Globus pallidus (tissue), 1 donor: ENCODE data around the gene USP21.
A peak's percentile ranks its signal among the peaks of the same experiment; 100 is the strongest.

Experiments used
- DNase-seq: peaks from one replicate; pipeline ENCODE4 v3.0.0-alpha.2; 2015; ENCODE audit warnings: low spot score

USP21 gene

GRCh38 chr1:161171191-161171590 lies 11.9 kb downstream of the USP21 start:
- no peak for DNase-seq

DNA sequence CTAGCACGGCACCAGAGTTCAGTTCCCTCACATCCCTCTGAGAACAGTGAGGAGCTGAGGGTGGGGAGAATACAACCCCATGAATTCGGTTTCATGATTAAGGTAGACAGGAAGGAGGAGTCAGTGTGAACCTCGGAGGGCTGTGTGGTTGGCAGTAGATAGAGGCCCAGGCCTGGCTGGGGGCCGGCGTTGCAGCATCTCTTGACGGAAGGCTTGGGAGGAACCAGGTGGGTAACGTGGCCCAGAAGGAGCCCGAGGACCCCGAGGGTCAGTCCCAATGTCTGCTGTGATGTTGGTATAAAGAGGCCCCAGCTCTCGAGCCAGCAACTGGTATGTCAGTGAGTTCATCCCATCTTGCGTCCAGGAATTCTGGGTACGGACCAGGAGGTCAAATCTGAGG lies 12.4 kb downstream of the USP21 start:
- DNase-seq: no peak

GRCh38 chr1:161172349-161172748 lies 13.0 kb downstream of the USP21 start:
- DNase-seq: no peak

DNA sequence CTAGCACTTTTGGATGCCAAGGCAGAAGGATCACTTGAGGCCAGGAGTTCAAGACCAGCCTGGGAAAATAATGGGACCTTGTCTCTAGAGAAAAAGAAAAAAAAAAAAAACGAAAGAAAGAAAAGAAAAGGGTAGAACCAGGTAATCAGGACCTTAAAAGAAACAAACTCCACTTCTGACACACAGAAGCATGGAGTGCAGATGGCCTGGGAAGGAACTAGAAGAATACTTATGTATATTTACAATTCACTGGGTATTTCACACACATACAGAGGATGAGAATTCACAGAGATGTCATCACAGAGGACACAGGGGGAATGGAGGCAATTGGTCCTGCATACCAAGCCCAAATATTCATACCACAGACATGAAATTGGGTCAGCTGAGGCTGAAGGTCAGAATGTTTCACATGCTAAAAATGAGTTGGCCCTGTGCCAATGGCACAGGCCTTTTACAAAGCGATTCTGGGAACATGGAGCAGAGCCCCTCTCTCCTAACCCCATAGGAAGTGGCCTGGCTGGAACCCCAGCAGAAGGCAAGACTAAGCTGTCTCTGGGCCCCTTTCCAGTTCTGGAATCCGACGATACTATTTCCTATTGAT lies 13.6 kb downstream of the USP21 start:
- DNase-seq: no peak

GRCh38 chr1:161173711-161174110 lies 14.4 kb downstream of the USP21 start:
- DNase-seq: no peak

DNA sequence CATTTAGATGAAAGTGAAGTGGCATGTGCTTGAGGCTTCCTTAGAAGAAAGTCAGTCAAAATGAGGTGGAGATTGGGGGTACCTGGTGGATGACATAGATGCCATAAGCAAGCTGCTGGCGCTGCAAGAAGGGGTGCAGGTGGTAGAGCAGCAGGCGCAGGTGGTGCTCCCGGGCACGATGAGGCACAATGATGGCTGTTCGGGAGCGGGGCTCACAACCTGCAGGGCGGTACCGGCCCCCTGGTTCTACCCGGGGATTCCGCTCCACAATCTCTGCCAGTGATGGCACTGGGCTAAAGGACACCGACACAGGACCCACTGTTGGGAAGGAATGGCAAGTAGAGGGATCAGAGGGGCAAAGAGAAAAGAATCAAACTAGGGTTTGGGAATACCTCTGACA lies 15.6 kb downstream of the USP21 start:
- no peak for DNase-seq

DNA sequence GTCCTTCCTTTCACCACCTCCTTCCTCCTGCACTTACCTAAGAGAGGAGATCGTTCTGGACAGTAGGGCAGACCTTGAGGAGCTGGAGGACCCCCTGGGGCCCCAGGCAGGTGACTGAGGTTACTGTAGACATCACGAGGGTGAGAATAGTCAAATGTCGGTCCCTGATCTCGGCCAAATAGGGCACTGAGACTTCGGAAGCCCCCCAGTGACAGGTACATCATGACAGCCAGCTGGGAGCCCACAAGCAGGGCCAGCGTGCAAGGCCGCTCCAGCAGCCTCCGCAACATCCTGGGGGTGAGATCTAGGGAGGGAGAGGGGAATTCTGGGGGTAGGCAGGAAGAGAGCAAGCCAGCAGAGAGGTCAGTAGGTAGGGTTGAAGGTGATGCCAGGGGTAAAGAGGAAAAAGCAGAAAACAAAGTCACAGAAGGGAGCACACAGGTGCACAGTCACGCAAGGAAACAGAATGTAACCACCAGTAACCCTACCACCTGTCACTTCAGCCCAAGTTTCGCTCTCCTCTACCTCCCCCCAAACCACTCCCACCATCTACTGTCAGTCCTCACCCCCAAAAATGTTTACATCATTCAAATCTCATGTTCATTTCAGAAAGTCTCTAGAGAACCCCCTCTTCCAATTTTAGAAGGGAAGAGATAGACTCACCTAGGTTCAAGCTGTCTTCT lies 16.6 kb downstream of the USP21 start:
- no peak for DNase-seq

- DNase-seq: no peak
These were observed 17.3 kb downstream of the USP21 start for GRCh38 chr1:161176468-161177111.

DNA sequence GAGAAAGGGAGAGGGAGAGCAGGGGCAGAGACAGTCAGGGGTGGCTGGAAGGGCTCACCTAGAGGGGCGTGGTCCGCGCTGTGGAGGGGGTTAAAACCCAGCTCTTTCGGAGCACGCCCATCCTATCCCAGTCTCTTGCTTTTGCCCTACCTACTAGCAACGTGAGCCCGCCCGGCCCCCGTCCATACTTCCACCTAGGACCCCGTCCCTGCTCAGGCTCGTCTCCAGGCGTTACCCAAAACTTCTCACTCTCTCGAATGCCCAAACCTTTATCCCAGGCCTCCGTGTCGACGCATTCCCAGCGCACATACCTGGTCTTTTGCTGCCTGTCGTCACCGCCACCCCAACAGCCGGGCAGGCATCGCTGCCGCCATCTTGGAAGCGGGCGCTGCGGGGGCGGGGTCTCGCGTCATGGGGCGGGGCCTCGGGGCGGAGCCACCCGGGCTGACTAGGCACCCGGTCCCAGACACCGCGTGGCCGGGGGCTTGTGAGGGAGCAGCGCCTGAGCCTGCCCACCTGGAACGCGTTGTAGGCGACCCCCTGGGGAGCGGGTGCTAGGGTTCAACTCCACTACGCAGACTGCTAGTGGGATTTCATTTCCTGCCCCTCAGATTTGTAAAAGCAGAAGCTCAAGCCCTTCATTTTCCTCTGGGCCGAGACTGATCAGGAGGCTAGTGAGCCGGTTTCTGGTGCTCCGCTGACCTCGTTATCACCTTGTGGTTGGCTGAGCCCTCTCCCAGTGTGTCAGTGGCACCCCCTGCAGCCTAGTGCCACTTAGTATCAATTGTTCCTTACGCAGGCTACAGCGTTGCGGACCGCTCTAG lies 18.0 kb downstream of the USP21 start, which contains the start of gene B4GALT3:
Gene B4GALT3 (minus strand): TSS at position 396 of the 824 bp plus-strand sequence. CDS start 1,447 bp downstream, outside the sequence.
- peak; percentile 85 for DNase-seq

DNA sequence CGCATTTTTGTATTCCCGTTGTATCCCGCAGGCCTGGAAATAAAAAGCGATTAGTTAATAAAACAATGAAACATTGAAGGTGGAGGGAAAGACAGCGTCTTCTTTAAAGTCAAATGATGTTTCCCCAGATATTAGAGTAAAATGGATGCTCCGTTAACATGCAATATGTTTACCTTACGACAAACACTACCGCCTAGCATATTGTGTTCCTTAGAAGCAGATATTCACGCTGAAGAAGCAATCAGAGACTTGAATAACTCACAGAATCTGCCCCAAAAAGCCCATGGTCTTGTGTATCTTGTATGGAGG lies 18.6 kb downstream of the USP21 start:
- DNase-seq: no peak

GRCh38 chr1:161179698-161180097 lies 20.4 kb downstream of the USP21 start:
- no peak for DNase-seq

GRCh38 chr1:161180639-161181038 lies 21.3 kb downstream of the USP21 start:
- no peak for DNase-seq

DNA sequence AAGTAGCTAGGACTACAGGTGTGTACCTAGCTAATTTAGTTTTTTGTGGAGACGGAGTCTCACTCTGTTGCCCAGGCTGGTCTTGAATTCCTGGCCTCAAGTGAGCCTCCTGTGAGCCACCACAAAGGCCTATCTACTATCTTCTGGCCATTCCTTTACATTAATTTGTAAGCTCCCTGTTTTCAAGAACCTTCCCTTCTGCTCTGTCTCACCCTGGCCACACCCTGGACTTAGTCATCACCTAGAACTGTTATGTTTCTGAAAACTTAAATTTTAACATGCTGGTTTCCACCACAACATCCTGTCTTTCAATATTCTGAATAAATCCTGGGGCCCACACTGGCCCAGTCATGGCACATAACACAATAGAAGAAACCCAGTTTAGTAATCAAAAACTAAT lies 22.9 kb downstream of the USP21 start:
- DNase-seq: no peak

DNA sequence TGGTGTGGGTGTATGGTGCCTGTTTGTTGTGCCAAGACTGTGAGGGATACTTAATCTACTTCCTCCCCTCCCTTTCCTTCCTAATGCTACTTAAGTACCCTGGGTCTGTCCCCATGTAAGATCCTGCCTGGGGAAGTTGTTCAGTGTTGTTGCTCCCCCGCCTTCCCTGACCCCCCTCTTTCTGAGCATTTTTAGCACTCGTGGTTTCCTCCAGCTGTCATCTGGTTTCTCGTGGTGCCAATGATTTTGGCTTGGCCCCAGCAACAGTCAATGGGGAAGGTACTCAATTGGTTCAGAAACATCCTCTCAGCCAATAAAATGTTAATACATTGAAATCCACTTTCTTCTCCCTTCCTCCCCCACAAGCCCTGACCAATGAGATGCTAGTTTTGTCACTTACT lies 26.0 kb downstream of the USP21 start:
- DNase-seq: peak; percentile 77

- DNase-seq: no peak
These were observed 26.5 kb downstream of the USP21 start for GRCh38 chr1:161185732-161186311.

DNA sequence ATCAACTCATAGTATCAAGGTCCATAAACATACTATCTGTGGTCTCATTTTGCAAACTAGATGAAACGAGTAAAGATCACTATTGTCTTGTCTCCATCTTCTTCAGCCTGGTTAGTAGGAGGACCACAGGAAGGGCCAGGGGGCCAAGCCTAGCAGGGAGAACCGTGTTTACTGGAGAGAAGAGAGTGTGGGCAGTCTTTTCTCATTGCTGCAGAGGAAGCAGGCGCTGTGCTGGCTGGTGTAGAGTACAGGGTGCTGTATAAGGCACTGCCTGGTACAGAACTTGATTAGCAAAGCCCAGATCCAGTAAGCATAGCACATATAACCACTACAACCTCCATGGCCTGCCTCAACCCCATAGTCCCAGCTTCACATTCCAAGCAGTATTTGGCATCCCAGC lies 28.0 kb downstream of the USP21 start:
- DNase-seq: no peak

GRCh38 chr1:161188381-161188780 lies 29.1 kb downstream of the USP21 start:
- DNase-seq: no peak

GRCh38 chr1:161189036-161189435 lies 29.7 kb downstream of the USP21 start:
- DNase-seq: no peak

- DNase-seq: no peak
These were observed 31.7 kb downstream of the USP21 start for GRCh38 chr1:161190962-161191521.

DNA sequence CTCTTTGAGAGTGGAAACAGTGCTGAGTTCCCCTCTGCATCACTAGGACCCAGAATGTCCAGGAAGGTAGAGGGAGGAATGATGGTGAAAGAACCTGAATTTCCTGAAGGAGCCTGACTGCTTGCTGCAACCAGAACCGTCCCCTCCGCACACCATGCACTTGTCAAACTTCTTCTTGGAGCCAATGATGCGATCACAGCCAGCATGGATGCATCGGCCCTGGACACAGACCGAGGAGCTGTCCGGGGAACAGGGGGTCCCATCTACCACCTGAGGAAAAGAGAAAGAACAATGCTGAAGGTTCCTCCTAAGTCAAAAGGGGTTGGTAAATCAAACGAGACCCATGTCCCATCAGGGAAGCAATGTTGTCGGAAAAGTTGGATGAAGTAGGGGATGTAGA lies 32.7 kb downstream of the USP21 start:
- DNase-seq: no peak

DNA sequence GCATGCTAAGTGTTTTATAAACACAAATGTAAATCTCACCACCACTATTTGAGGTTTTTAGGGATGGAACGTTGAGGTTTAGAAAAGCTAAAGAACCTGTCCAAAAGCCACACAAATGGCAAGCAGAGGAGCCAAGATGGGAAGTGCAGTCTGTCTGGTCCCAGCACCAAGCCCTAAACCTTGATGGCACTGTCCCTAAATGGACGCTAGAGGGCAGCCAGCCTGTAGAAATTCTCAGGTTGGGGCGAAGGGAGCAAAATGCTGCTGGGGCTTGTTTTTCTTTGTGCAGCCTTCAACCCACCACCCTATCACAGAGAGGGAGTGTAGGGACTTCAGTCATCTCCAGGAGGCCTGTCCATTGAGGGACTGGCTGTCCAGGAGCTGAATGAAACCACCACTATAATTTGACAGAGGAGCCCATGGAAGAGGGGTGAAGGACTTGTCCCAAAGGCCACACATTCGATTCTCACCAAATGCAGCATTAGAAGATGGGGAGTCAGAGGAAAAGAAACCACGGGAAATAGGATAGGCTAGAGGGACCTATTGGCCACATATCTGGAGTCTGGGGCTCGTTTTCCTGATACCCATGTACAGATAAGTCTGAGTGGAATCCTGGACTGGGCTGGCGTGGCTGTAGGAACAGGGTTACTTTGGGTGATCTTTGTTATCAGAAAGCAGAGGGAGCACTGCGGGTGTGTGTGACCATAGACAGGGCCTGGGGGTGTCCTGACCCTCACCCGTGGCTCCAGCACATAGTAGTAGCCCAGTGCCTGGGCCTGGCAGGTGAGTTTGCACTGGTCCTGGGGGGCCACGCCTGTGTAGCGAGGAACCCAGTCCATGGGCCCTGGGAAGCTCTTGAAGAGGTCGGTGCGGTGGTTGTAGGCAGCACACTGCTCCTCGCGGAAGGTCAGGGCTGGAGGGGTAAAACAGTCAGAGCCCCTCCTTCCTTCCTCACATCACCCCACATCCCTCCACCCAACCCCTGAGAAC lies 33.5 kb downstream of the USP21 start:
- peak; percentile 81 for DNase-seq
